HK-2 (cell line): ENCODE results near the gene PROZ.
"Not testable (repeated sequence)": the region's sequence is repeated elsewhere in the genome, so short reads cannot be mapped to it uniquely, and the experiment has no call there.

Experiments
- DNase-seq: peaks from one replicate; pipeline ENCODE4 v3.0.0-alpha.2; 2018; ENCODE audit not compliant: unreplicated experiment

The PROZ gene

DNA sequence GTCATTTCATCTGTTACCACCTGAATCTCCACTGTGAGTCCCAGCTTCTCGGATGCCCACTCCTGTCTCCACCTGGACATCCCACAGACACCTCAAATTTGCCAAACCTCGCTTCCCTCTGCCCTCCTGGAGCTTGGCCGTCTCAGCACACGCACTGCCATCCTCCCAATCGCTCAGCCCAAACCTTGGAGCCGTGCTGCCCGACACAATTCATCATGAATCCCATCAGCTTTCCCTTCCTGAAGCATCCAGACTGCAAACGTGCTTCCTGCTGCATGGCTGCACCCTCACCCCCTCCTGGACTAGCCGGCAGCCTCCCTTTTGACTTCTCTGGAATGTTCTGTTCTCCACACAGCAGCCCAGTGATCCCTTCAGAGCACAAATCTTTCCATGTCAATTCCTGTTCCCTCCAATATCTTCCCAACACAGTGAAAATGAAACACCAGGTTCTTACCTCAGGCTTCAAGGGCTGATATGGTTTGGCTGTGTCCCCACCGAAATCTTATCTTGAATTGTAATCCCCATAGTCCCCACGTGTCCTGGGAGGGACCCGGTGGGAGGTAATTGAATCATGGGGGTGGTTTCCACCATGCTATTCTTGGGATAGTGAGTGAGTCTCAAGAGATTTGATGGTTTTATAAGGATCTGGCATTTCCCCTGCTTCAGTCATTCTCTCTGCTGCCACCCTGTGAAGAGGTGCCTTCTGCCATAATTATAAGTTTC lies 1.1 kb upstream of the PROZ start:
- DNase-seq, result no peak

DNA sequence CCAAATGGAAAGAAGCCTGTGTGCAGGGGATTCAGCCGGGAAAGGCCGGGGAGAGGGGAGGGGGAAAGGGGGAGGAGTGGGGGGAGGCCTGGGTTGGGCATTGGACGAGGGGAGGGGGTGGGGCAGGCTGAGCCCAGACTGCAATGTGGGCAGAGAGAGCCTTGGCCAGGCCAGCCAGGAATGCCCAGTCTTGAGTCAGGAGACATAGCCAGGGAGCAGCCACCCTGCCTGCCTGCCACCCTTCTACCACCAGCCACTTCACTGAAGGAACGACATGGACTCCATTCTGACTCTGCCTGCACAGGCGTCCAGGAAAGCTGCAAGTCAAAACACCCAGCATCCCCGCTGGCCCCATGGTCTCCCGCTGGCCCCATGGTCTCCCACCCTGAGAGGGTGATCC lies 498 bp downstream of the PROZ start:
- DNase-seq, result no peak

DNA sequence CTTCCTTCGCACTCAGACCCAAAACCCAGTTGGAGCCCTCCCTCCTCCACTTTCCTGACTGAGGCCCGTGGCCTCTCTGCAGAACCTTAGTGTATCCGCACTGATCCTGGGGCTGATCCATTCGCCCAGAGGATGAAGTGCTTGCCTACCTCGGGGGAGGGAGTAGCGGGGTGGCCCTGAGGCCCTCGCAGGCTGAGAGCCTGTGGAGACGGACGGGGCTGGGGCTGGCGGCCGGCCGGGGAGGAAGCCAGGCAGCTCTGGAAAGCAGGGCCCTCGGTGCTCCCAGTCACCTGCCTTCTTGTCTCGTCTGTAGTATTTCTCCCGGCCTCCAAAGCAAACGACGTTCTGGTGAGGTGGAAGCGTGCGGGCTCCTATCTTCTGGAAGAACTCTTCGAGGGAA lies 1.3 kb downstream of the PROZ start:
- DNase-seq, result no peak

DNA sequence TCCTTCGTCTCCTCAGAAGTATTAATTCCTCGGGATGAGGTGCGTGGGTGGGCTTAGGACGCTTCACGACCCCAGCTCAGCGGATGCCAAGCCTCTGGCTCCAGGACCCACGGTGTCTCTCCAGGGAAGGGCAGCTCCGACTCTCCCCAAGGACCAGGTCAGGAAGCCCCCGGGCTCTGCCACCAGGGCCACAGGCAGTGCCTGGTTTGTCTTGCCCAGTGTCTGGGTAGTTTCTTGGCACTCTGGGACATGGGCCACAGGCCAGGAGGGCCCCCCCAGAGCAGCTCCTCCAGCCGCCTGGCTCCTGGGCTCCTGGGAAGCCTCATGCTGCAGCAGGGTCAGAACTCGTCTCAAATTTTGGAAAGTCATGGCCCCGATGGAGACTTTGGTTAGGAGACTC lies 2.5 kb downstream of the PROZ start:
- DNase-seq, result no peak

DNA sequence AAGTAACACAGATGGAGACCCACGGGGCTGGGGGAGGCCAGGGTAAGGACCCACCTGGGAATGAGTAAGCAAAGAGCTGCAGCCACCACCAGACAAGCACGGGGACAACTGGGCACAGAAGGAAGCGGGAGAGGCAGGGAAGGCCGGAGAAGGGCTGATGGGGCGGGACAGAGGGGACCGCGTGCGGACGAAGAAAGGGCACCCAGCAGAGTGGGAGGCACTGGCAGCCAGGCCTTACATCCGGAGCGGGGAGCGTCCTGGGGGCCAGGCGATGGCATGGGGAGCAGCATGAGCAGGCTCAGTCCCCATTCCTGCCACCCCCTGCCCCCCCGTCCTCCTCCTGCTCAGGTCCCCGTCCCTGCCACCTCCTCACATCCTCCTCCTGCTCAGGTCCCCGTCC lies 3.0 kb downstream of the PROZ start:
- DNase-seq, result no peak

DNA sequence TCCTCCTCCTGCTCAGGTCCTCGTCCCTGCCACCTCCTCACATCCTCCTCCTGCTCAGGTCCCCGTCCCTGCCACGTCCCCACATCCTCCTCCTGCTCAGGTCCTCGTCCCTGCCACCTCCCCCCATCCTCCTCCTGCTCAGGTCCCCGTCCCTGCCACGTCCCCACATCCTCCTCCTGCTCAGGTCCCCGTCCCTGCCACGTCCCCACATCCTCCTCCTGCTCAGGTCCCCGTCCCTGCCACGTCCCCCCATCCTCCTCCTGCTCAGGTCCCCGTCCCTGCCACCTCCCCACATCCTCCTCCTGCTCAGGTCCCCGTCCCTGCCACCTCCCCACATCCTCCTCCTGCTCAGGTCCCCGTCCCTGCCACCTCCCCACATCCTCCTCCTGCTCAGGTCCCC lies 3.5 kb downstream of the PROZ start:
- not testable (repeated sequence) for DNase-seq

DNA sequence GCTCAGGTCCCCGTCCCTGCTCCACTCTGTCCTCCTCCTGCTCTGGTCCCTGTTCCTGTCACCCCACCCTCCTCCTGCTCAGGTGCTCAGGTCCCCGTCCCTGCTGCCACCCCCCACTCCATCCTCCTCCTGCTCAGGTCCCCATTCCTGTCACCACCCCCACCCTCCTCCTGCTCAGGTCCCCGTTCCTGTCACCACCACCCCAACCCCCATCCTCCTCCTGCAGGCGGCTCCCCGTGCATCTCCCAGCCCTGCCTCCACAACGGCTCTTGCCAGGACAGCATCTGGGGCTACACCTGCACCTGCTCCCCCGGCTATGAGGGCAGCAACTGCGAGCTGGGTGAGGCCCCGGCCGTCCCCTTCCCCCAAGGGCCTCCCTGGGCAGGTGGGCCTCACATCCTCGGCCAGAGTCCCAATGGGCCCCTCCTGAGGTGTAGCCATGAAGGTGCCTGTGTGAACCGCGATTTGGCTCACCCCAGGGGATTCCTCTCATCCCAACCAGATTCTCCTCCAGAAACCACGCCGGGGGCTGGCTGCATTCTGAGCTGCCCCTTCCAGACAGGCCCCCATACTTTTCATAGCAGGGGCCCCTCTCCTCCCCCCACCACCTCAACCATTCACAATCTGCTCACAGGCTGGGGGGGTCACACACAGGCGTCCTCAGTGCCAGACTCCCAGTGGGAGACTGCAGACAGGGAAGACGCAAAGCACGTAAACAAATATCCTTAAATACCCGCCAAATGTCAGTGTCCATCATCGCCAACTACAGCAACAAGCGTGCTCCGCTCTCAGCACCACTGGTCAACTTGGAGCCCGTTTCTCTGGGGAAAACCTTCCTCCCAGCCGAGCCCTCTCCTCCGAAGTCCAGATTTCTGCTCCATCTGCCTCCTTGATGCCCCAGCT lies 4.6 kb downstream of the PROZ start:
- DNase-seq, result no peak

DNA sequence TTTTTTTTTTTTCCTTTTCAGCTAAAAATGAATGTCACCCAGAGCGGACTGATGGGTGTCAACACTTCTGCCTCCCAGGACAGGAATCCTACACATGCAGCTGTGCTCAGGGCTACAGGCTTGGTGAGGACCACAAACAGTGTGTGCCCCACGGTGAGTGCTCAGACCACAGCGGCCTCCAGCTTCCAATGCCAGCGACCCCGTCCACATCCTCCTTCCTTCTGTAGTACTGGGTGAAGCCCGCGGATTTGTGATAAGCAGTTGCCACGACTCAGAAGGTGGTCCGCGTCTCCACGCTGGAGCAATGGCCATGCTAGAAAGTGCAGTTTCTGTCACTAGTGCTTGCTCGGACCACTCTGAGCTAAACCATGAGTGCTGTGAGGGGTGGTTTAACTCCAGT lies 6.0 kb downstream of the PROZ start:
- no peak for DNase-seq

DNA sequence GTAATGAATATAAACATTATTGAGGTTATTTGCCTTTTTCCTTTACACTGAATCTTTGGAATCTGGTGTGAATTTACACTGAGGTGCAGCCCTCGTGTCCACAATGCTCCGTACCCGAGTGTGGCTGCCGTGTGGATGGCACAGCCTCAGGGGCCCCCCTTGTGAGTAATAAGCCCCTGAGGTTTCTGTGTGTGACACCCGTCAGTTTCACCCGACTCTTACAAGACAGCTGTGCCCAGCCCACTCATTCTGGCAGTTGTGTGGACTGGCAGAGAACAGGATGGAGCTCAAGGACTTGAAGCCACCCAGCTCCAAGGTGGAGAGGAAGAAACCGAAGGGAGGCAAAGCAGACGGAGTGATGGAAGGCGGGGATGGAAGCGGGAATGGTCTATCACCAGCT lies 7.8 kb downstream of the PROZ start:
- DNase-seq, result no peak

DNA sequence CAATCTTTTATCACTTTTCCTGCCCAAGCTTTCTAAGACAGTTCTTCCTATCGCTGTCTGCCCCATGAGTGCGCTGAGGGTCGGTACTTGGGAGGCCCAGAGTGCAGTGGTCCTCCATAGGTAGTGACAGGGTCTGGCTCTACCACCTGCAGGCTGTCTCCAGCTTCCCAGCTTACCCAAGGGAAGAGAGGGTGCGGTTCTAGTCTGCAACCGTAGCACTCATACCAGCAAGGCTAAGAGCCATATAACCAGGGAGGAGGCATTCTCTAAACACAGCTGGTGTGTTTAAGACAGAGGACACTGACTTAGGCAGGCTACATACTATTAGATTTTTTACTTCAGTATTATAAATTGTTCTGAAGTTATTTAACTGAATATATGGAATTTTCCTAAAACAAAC lies 8.2 kb downstream of the PROZ start:
- DNase-seq, result no peak

DNA sequence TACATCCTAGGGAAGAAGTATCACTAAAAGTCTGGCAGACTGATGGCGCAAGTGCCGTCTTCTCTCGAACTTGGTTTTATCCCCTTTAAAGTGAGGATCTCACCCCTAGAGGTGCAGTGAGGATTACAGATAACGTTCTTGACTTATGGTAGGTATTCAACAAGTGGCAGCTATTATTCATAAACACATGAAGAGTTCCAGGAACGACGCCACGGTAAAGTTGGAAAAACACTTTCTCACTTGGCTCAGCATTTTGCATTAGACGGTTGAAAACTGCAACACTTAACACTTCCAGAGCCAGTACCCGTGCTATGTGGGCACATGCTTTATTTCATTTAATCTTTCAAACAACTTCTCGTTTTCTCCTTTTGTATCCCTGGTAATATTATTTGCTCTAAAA lies 8.7 kb downstream of the PROZ start:
- DNase-seq, result no peak

DNA sequence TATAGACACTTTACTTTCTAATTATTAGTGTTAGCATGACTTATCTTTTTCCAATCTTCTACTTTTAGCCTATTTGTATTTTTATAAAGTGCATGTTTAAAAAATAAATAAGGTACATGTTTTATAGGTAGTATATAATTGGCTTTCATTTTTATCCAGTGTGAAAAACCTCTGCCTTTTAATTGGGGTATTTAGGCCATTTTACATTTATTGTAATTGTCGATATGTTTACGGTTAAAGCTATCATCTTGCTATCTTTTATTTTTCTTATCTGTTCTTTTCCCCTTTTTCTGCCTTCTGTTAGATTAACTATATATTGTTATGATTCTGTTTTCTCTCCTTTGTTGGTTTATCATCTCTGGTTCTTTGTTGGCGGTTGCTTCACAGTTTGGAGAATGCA lies 9.1 kb downstream of the PROZ start:
- DNase-seq, result no peak

DNA sequence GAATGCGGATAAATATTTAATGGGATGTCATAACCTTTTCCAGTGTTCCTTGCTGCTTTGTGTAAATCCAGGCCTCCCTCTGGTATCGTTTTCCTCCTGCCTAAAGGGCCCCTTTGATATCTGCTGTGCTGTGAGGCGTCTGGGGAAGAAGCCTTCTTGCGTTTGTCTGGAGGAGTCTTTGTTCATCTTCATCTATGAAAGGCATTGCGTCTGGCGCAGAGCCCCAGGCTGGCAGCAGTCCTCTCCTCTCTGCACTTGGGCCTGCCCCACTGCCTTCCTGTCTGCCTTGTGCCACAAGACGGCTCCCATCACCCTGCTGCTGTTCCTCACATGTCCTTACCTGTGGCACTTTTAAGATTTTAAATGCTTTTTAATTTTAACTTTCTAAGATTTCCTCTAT lies 9.8 kb downstream of the PROZ start:
- no peak for DNase-seq

DNA sequence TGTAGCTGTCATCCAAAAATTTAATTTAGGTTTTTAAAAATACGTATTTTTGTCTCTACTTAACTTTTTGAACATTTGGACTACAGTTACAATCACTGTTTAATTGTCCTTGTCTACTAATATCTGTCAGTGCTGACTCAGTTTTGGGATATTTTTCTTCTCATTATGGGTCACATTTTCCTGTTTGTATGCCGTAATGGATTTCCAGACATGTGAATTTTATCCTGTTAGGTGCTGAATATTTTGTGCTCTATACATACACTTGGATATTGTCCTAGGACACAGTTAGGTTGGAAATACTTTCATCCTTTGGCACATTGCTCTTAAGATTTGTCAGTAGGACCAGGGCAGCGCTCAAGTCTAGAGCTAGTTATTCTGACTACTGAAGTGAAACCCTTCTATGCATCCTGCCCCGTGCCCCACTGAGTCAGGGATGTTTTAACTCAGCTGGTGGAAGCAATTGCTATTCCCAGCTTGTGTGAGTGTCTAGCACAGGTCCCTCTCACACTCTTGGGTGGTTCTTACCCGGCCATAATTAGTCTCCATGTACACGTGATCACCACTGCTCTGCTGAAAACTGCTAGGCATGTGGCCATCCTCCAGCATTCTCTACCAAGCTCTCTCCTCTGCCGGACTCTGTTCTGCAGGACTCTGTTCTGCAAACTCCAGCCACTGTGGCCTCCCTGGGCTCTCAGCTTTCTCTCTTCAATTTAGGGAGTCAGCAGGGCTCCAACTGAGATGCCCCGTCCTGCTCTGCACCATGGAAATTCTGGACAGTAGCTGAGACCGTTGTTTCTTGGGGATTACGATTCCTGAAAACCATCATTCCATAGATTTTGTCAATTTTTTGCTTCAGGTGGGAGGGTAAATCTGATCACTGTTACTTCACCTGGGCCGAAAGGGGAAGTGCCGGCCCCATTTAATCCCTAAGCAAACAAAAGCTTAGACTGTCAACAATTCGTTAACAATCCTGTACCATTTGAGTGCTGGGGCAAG lies 11.1 kb downstream of the PROZ start:
- DNase-seq, result no peak

DNA sequence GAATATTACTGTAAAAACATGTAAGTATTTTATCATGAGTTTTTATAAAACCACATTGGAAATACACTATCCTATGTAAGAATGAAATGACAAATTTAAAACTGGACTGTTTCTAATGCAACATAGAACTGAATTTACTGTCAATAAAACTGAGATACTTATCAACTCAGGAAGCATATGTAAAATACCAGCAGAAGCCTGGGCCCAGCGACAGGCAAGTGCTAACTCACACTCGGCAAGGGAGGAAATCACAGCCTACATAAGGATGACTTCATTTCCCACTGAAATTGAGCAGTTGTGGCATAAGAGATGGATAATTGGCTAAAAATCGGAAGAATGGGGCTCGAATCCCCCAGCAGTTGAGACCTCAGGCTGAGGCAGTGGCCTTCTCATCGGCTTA lies 12.1 kb downstream of the PROZ start:
- no peak for DNase-seq

DNA sequence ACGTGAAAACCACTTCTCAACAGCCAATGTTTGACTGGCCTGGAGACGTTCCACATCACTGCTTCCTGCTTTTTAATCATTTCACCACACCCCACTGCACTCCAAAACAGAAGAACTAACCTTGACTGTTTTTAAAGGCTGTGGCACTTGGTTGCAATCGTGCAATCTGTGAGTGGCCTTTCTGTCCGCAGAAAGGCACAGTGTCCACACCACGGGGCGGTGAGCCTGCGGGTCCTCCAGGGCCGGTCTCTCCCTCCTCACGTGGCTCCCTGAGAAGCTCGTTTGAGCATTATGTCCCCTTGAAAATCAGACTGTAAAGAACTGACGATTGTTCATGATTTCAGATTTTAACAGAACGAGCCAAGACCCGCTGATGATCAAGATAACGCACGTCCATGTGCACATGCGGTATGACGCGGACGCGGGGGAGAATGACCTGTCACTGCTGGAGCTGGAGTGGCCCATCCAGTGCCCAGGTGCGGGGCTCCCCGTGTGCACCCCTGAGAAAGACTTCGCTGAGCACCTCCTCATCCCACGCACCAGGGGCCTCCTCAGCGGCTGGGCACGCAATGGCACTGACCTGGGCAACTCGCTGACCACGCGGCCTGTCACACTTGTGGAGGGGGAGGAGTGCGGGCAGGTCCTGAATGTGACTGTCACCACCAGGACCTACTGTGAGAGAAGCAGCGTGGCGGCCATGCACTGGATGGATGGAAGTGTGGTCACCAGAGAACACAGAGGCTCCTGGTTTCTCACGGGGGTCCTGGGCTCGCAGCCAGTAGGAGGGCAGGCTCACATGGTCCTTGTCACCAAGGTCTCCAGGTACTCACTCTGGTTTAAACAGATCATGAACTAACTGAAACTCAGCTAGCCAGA lies 13.0 kb downstream of the PROZ start:
- no peak for DNase-seq

DNA sequence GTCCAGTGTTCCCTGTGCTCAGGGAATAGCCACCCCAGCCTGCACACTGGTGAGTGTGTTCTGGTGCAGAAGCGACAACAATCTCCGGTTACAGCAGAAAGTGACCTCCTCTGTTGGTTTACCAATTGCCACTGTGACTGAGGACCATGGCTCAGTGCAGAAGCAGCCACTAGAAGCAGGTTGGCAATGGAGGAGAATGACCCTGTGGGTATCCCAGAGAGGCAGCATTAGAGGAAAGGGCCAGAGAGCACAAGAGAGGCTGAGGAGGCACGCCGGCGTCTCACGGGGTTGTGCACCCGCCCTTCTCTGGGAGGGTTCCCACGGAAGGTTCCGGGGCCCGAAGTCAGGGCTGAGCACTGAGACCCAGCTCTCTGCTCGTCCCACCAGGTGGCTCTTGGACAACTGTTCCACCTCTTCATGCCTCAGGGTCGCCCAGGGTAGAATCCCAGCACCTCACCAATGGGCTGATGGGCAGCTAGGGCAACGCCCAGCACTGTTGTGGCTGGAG lies 14.0 kb downstream of the PROZ start:
- no peak for DNase-seq

DNA sequence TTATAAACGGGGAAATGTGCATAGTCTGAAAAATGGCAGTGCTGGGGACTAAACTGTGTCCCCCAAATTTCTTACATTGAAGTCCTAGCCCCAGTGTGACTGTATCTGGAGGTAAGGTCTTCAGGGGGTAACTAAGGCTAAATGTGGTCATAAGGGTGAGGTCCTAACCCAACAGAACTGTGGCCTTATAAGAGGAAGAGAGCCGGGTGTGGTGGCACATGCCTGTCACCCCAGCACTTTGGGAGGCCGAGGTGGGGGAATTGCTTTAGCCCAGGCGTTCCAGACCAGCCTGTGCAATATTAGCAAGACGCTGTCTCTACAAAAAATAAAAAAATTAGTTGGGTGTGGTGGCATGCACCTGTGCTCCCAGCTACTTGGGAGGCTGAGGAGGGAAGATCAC lies 17.8 kb downstream of the PROZ start:
- DNase-seq, result no peak

DNA sequence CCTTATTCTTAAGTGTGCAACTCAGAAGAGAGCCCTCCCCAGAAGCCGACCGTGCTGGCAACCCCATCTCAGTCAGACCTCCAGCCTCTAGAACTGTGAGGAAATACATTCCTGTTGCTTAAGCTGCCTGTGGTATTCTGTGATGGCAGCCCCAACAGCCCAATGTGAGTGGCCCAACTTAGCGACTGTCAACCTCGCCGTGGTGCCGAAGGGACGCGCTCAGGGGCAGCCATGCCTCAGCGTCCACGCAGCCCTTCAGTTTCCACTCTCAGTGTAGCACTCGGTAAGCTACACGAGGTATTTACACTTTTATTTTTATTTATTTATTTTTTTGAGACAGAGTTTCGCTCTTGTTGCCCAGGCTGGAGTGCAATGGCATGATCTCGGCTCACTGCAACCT lies 18.4 kb downstream of the PROZ start:
- no peak for DNase-seq

DNA sequence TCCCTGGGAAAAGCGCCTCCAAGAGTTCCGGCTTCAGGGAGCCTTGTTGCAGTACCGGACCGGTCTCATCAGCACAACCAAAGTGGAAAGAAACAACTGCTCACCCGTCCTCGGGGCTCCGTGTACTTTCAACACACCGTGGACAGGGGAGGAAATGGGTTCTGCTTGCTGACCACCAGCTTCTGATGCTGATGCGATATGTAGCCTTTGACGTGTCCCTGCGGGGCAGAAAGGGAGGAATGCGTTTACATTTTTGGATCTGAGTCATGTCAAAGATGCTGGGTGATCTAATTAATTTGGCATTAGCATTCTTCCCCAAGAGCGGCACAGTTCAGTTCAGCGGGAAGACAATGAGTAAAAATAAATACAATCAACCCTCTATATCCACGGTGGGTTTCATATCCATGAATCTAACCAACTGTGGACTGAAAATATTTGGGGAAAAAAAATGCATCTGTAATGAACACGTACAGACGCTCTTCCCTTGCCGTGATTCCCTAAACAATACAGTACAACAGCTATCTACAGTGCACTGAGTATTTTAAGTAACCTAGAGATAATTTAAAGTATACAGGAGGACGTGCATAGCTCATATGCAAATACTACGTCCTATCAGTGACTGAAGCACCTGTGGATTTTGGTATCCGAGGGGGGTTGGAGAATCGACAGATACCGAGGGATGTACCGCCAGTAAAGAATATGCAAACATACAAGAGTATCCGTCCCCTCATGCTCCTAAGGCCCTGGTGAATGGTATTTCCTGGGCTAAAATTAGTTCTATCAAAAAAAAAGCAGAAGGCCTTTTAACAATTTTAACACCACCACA lies 19.8 kb downstream of the PROZ start:
- DNase-seq, result no peak
